Heart left ventricle (tissue), 13 donors: ENCODE data around the gene ENDOU.

Source experiments
- CTCF ChIP-seq, 12 donors: fragments of 200-600 bp; sonication (generic) in 4 of 12; IDR thresholded peaks; one replicate each; pipeline versions ENCODE4 v1.5.0 to v1.8.0; 2018 to 2022; ENCODE audit warnings: antibody characterized with exemption in 12 of 12, mild to moderate bottlenecking in 5 of 12
- POLR2A ChIP-seq, 2 donors: fragments of 450-650 bp; IDR thresholded peaks; one replicate each; pipeline ENCODE4 v1.6.1; 2017; ENCODE audit warnings: antibody characterized with exemption in 2 of 2, mild to moderate bottlenecking in 2 of 2, moderate library complexity in 2 of 2
- donor health status: ischemic (EF 13 %, LVEDD 7.1; RV severe dilation, severe dysfunction).
- donor health status: DM: no; HTN: yes; CAD: no.
- donor health status: DM: no; HTN: no; CAD: no.
- donor health status: ischemic (EF 25% LVEDD 6.9; RV normal size, moderate dysfunction).
- donor health status: ischemic (EF 25% LVEDD 5.7; RV mildly dilated, moderate dysfunction).
- donor health status: ischemic (EF 35%, LVEDD 5.7; RV mildly dilated, moderate dysfunction).
- donor health status: nonischemic (EF 11% LVEDD 7.7; RV severe dilation, severe dysfunction).
- donor health status: DM: yes; HTN: yes; CAD: no.
- donor health status: PGD.
- donor health status: ischemic (EF 29% LVEDD 5.4; RV normal size, mild dysfunction).
- donor health status: nonischemic (EF 23%, LVEDD 6.1; RV moderate dilation, normal function).

GRCh38 chr12:47739979-47740378 is 14.7 kb upstream of the ENDOU start:
- TF ChIP-seq CTCF (IDR thresholded peaks at IDR 0.05) (no peak), POLR2A (IDR thresholded peaks at IDR 0.05) (no peak)
